Ishikawa (cell line): ENCODE measurements around the gene MYO7B.

Experiments used
- NFIC ChIP-seq: IDR thresholded peaks from 2 replicates; pipeline ENCODE4 v1.6.1; 2012
- TAF1 ChIP-seq: IDR thresholded peaks from 2 replicates; pipeline ENCODE4 v1.6.1; 2012; ENCODE audit warnings: low read depth, mild to moderate bottlenecking
- TEAD4 ChIP-seq: IDR thresholded peaks from 2 replicates; pipeline ENCODE4 v1.6.1; 2012
- TF ChIP-seq, protein P1 (sequence below): IDR thresholded peaks from 2 replicates; pipeline ENCODE4 v1.6.1; 2012

- TF ChIP-seq, protein P1, sequence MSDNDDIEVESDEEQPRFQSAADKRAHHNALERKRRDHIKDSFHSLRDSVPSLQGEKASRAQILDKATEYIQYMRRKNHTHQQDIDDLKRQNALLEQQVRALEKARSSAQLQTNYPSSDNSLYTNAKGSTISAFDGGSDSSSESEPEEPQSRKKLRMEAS, result no peak
- TF ChIP-seq TAF1, result no peak
- no peak for TF ChIP-seq NFIC
- no peak for TF ChIP-seq TEAD4
Measured at GRCh38 chr2:127663566-127664064, 128.1 kb downstream of the MYO7B start.
